HG03457 (cell line): Measurements from ENCODE around the gene SAMD11.

Experiments used
- ATAC-seq: cut with Tn5 transposase; IDR thresholded peaks from one replicate; pipeline ENCODE4 v1.9.1; 2021; ENCODE audit warnings: moderate number of reproducible peaks; ENCODE audit not compliant: unreplicated experiment

SAMD11 gene

DNA sequence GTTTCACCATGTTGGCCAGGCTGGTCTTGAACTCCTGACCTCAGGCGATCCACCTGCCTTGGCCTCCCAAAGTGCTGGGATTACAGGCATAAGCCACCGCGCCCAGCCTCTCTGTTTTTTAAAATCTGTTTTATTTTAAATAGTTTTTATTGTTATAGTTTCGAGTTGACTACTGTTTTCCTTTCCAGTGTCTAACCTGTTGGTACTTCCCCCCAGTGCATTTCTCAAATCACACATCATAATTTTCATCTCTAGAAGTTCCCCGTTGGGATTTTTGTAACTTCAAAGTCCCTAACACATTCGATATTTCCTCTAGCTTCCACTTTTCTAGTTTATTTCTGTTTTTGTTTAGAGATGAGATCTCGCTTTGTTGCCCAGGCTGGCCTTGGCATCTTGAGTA, 68.6 kb downstream of the SAMD11 start:
- no peak for ATAC-seq

DNA sequence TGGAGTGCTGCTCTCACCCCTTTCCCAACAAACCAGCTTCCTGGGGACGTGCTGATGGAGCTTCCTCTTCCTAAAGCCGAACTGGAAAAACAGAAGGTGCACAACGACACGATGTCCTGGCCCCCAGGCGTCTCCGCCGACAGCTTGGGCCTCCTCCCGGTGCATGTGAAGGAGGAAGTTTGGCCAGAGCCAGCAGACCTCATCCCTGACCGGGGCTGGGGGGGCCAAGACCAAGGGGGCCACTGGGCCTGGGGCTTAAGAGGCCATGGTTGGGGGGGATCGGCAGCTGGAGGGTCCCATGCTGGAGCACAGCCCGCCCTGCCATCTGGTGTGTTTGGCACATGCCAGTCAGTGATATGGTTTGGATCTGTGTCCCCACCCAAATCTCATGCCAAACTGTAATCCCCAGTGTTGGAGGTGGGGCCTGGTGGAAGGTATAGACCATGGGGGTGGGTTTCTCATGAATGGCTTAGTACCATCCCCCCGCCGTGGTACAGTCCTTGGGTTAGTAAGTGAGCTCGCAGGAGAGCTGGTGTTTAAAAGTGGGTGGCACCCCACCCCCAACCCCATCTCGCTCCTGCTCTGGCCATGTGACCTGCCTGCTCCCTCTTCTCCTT, 69.8 kb downstream of the SAMD11 start:
- ATAC-seq = no peak
